Measurements from ENCODE around the gene HOXB8.

DNA sequence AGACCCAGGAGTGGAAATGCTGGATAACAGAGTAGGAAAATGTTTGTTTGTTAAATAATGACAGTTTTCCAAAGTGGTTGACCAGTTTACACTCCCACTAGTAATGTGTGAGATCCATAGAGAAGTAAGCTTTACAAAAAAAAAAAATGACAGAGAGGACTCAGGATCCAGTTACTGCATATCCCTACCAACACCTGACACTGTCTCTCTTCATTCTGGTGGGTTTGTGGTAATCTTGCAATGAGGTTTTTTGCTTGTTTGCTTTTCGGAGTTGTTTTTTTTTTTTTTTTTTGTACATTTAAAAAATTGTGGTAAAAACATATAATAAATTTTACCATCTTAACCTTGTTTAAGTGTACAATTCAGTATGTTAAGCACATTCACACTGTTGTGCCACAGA is 34.6 kb upstream of the HOXB8 start:
- TF ChIP-seq POLR2AphosphoS5 (IDR thresholded peaks at IDR 0.05; ENCODE audit: low read depth, low read length) (no peak), TAF1 (IDR thresholded peaks at IDR 0.05; ENCODE audit: borderline replicate concordance, insufficient read depth, low read length) (no peak)
- TF ChIP-seq, protein P1, sequence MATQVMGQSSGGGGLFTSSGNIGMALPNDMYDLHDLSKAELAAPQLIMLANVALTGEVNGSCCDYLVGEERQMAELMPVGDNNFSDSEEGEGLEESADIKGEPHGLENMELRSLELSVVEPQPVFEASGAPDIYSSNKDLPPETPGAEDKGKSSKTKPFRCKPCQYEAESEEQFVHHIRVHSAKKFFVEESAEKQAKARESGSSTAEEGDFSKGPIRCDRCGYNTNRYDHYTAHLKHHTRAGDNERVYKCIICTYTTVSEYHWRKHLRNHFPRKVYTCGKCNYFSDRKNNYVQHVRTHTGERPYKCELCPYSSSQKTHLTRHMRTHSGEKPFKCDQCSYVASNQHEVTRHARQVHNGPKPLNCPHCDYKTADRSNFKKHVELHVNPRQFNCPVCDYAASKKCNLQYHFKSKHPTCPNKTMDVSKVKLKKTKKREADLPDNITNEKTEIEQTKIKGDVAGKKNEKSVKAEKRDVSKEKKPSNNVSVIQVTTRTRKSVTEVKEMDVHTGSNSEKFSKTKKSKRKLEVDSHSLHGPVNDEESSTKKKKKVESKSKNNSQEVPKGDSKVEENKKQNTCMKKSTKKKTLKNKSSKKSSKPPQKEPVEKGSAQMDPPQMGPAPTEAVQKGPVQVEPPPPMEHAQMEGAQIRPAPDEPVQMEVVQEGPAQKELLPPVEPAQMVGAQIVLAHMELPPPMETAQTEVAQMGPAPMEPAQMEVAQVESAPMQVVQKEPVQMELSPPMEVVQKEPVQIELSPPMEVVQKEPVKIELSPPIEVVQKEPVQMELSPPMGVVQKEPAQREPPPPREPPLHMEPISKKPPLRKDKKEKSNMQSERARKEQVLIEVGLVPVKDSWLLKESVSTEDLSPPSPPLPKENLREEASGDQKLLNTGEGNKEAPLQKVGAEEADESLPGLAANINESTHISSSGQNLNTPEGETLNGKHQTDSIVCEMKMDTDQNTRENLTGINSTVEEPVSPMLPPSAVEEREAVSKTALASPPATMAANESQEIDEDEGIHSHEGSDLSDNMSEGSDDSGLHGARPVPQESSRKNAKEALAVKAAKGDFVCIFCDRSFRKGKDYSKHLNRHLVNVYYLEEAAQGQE (IDR thresholded peaks at IDR 0.05; ENCODE audit: insufficient read depth in 1 of 2, low read depth in 2 of 2, low read length in 2 of 2) = no peak
